ENCODE measurements around the gene KCNJ10. TPM values are rescaled to one million over a fixed set of nuclear protein-coding genes. Genes with fewer than 3 reads are reported as not detected.

The KCNJ10 gene
- total and polyA plus RNA-seq, 2 donors from 2014 or later: 4.9 to 57.6 TPM

DNA sequence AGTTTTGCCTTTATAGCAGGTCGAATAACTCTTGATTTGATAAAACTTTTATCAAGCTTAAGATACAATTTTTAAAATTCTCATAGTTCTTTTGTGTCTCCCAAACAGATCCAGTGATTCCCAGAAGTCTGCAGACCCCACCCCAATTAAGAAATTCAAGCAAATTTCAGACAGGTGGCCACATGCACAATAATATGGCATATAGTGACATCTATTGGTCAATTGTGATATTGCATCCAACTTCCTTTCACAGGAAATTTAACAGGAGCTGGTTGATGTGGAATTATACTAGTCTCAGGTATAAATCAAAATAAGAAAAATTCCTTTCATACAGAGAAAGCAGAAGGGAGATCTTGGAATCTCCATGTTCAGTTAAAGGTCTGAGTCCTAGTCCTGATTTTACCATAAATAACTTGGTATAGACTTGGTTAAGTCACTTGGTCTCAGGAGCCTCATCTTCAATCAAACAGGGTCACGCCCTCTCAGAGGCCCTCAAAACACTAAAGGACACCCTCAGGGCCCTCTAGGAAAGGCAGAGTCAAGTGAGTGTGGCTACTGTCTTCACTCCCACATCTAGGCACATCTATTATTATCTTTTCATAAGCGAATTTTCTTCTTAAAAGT is 62.3 kb downstream of the KCNJ10 start:
- no peaks in the 10 kb centered on the region for H3K9me3 ChIP-seq (ENCODE audit: control insufficient read depth in 2 of 3, insufficient read depth in 1 of 3, low read length in 3 of 3)
- TF ChIP-seq, protein P1, sequence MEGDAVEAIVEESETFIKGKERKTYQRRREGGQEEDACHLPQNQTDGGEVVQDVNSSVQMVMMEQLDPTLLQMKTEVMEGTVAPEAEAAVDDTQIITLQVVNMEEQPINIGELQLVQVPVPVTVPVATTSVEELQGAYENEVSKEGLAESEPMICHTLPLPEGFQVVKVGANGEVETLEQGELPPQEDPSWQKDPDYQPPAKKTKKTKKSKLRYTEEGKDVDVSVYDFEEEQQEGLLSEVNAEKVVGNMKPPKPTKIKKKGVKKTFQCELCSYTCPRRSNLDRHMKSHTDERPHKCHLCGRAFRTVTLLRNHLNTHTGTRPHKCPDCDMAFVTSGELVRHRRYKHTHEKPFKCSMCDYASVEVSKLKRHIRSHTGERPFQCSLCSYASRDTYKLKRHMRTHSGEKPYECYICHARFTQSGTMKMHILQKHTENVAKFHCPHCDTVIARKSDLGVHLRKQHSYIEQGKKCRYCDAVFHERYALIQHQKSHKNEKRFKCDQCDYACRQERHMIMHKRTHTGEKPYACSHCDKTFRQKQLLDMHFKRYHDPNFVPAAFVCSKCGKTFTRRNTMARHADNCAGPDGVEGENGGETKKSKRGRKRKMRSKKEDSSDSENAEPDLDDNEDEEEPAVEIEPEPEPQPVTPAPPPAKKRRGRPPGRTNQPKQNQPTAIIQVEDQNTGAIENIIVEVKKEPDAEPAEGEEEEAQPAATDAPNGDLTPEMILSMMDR (IDR thresholded peaks at IDR 0.05; ENCODE audit: borderline replicate concordance, extremely low read depth, insufficient read depth): peak; percentile 72
- DNase-seq (peak in 2 of 5 donors; percentile 60 to 64), FAIRE-seq (peak; percentile 73)
- intact Hi-C loops (cut with DNase I): loop anchor here (5.0 kb wide), 1 partner anchor 70 kb away; no protein-coding TSS in a partner anchor
- H3K4me3 ChIP-seq (ENCODE audit: low read length in 3 of 3): no peak overlapping the region
- no peaks in the 10 kb centered on the region for H3K27me3 ChIP-seq (ENCODE audit: control insufficient read depth, insufficient read depth, low read length)
- no peaks in the 10 kb centered on the region for H3K36me3 ChIP-seq (ENCODE audit: control insufficient read depth in 2 of 3, insufficient read depth in 3 of 3, low read length in 3 of 3)
- H3K27ac ChIP-seq (ENCODE audit: low read depth in 2 of 2, low read length in 2 of 2): no peak overlapping the region
- no peaks in the 10 kb centered on the region for H3K4me1 ChIP-seq (ENCODE audit: control insufficient read depth in 2 of 3, insufficient read depth in 2 of 3, low read depth in 1 of 3, low read length in 3 of 3)
- no peak overlapping the region for H3K9ac ChIP-seq (ENCODE audit: low read length in 3 of 3)

DNA sequence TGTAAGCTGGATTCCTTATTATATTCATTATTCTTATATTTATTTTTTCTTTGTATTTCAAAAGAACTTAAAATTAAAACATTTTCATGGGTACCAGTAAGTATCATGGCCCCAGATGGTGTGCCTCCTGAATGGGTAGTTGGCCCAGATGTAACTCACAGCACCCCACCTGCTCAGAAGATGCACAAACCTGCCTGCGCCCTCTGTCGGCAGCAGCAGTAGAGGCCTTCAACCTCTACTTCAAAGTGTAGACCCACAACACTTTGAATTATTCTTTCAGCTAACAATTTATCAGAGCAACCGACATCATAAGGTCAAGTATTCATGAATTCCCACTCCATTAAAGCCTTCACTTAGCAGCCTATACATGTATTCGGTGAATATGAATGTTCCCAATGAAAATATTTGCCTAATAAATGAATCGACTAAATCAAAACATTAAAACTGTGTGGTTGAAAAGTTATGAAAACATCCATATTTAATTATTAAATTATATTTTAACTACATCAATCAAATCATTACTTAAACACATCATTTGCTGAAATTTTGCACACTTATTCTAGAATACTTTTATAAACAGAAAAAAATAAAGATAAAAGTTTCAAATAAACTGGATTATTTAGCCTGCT is 63.5 kb downstream of the KCNJ10 start:
- no peaks in the 10 kb centered on the region for H3K27me3 ChIP-seq (ENCODE audit: control insufficient read depth, insufficient read depth, low read length)
- H3K27ac ChIP-seq (ENCODE audit: low read depth in 2 of 2, low read length in 2 of 2): no peak overlapping the region
- TF ChIP-seq, protein P1 (IDR thresholded peaks at IDR 0.05; ENCODE audit: borderline replicate concordance, extremely low read depth, insufficient read depth): peak; percentile 81
- no peaks in the 10 kb centered on the region for H3K36me3 ChIP-seq (ENCODE audit: control insufficient read depth in 2 of 3, insufficient read depth in 3 of 3, low read length in 3 of 3)
- FAIRE-seq (peak; percentile 86), DNase-seq (peak in 4 of 5 donors; percentile 69 to 82 (median 76))
- intact Hi-C loops (cut with DNase I): loop anchor here (5.0 kb wide), 1 partner anchor 69 kb away; no protein-coding TSS in a partner anchor
- H3K4me1 ChIP-seq (ENCODE audit: control insufficient read depth in 2 of 3, insufficient read depth in 2 of 3, low read depth in 1 of 3, low read length in 3 of 3): no peaks in the 10 kb centered on the region
- no peak overlapping the region for H3K9ac ChIP-seq (ENCODE audit: low read length in 3 of 3)
- no peak overlapping the region for H3K4me3 ChIP-seq (ENCODE audit: low read length in 3 of 3)
- H3K9me3 ChIP-seq (ENCODE audit: control insufficient read depth in 2 of 3, insufficient read depth in 1 of 3, low read length in 3 of 3): no peaks in the 10 kb centered on the region

DNA sequence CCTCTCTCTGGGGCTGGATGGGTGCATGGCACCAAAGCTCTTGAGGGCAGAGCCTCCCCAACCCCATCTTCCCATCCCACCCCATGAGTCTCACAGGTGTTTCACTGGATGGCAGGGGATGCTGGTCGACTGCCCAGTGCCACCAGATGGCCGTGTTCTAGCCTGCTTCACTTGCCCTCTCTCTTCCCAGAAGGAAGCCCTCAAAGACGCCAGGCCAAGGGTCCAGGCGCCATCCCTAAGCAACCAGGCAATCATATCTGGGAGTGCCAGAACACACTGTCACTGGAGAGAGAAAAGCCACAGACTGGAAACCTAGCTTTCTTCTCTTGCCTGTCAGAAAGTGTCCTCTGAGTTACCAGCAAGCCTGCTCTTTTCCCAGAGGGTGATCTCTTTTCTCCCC is 64.9 kb downstream of the KCNJ10 start:
- H3K27me3 ChIP-seq (ENCODE audit: control insufficient read depth, insufficient read depth, low read length): no peaks in the 10 kb centered on the region
- no peaks in the 10 kb centered on the region for H3K9me3 ChIP-seq (ENCODE audit: control insufficient read depth in 2 of 3, insufficient read depth in 1 of 3, low read length in 3 of 3)
- no peak for FAIRE-seq
- H3K9ac ChIP-seq (ENCODE audit: low read length in 3 of 3): no peak overlapping the region
- intact Hi-C loops (cut with DNase I): loop anchor here (5.0 kb wide), 1 partner anchor 68 kb away; no protein-coding TSS in a partner anchor
- no peak overlapping the region for H3K27ac ChIP-seq (ENCODE audit: low read depth in 2 of 2, low read length in 2 of 2)
- TF ChIP-seq, protein P1 (IDR thresholded peaks at IDR 0.05; ENCODE audit: borderline replicate concordance, extremely low read depth, insufficient read depth): no peak
- H3K36me3 ChIP-seq (ENCODE audit: control insufficient read depth in 2 of 3, insufficient read depth in 3 of 3, low read length in 3 of 3): no peaks in the 10 kb centered on the region
- no peak for DNase-seq
- H3K4me3 ChIP-seq (ENCODE audit: low read length in 3 of 3): no peak overlapping the region
- H3K4me1 ChIP-seq (ENCODE audit: control insufficient read depth in 2 of 3, insufficient read depth in 2 of 3, low read depth in 1 of 3, low read length in 3 of 3): no peaks in the 10 kb centered on the region

Measured in kidney (tissue), 14 donors.